Left renal pelvis (tissue), 4 donors: Measurements from ENCODE around the gene THRA. TPM values are rescaled to one million over a fixed set of nuclear protein-coding genes. Genes with fewer than 3 reads are reported as not detected.

ENCODE experiments used
- DNase-seq, 4 donors: peaks; one replicate each; pipeline ENCODE4 v3.0.0-alpha.2; 2013; ENCODE audit warnings: low read depth in 4 of 4, low spot score in 3 of 4
- polyA plus RNA-seq, 4 donors: library from polyadenylated mRNA; unstranded; fragments of 120-200 nt; gene quantifications; one replicate each; pipeline ENCODE4 v1.2.1, GENCODE V29; 2013; ENCODE audit not compliant: insufficient read length in 4 of 4

THRA gene
- polyA plus RNA-seq, 4 donors: 47.8 to 83.6 (median 52.8) TPM

- DNase-seq: no peak
These were observed 34.3 kb downstream of the THRA start for GRCh38 chr17:40097087-40097486.

- DNase-seq: no peak
These were observed 35.4 kb downstream of the THRA start for GRCh38 chr17:40097931-40098845.

GRCh38 chr17:40098846-40099618 is 36.3 kb downstream of the THRA start:
- no peak for DNase-seq

- no peak for DNase-seq
These were observed 37.1 kb downstream of the THRA start for GRCh38 chr17:40099619-40100418.

- DNase-seq: no peak
These were observed 37.6 kb downstream of the THRA start, which contains the start of gene NR1D1 for GRCh38 chr17:40100419-40100668. NR1D1 (minus strand) TSS chr17:40100589; CDS start chr17:40100094, 495 bp downstream.

- DNase-seq: peak in 3 of 4 donors; percentile 84 to 88 (median 86)
These were observed 38.1 kb downstream of the THRA start for GRCh38 chr17:40100669-40101366.

- DNase-seq: no peak
These were observed 38.8 kb downstream of the THRA start for GRCh38 chr17:40101367-40102210.

- DNase-seq: no peak
These were observed 40.4 kb downstream of the THRA start for GRCh38 chr17:40103071-40103661.

- DNase-seq: no peak
These were observed 40.9 kb downstream of the THRA start for GRCh38 chr17:40103688-40104087.

- no peak for DNase-seq
These were observed 42.1 kb downstream of the THRA start for GRCh38 chr17:40104594-40105486.

GRCh38 chr17:40105861-40106759 is 43.3 kb downstream of the THRA start:
- DNase-seq: no peak

GRCh38 chr17:40106760-40107521 is 44.2 kb downstream of the THRA start:
- no peak for DNase-seq

GRCh38 chr17:40107522-40108174 is 44.9 kb downstream of the THRA start:
- DNase-seq: no peak

GRCh38 chr17:40108970-40109824 is 46.4 kb downstream of the THRA start:
- DNase-seq: no peak
